SK-N-SH (cell line): ENCODE data around the gene DTNBP1. TPM values are rescaled to one million over a fixed set of nuclear protein-coding genes. Genes with fewer than 3 reads are reported as not detected.

Experiments used
- CTCF ChIA-PET: fragments of 300-600, 350-600 bp; formaldehyde crosslinking; extraction: SDS; loops from one replicate; lab custom pipeline; 2021; lab: Yijun Ruan, JAX
- POLR2A ChIA-PET: fragments of 350-600 bp; sonication (Branson Sonifier 250); formaldehyde crosslinking; extraction: SDS; loops from one replicate; lab custom pipeline; 2020; ENCODE audit warnings: antibody characterized with exemption, inconsistent platforms; lab: Yijun Ruan, JAX
- DNase-seq: peaks from one replicate; pipeline ENCODE4 v3.0.0; 2012
- H2AFZ ChIP-seq: fragments of 200-600 bp; sonication (generic); 2 replicates; pipeline ENCODE4 v1.8.1; 2016; ENCODE audit warnings: antibody characterized with exemption, mild to moderate bottlenecking, low read depth
- H3F3A ChIP-seq: fragments of 200-600 bp; sonication (generic); replicated peaks from 2 replicates; pipeline ENCODE3; 2016; ENCODE audit warnings: antibody characterized with exemption, mild to moderate bottlenecking; ENCODE audit not compliant: insufficient read depth
- H3K27ac ChIP-seq, 2 experiments: fragments of 200-500 bp in 1 of 2; fragments of 200-600 bp in 1 of 2; sonication (Bioruptor generic) in 1 of 2; sonication (generic), shearing (Covaris generic) in 1 of 2; 2 replicates each; pipeline versions ENCODE4 v1.5.1 to v1.6.1; 2014 to 2016; ENCODE audit warnings: low read depth in 2 of 2, inconsistent platforms in 1 of 2, low read length in 1 of 2, mild to moderate bottlenecking in 1 of 2, mixed read lengths in 1 of 2
- H3K27me3 ChIP-seq: fragments of 200-600 bp; sonication (generic), shearing (Covaris generic); 2 replicates; pipeline ENCODE4 v1.6.1; 2016; ENCODE audit warnings: mixed run types; ENCODE audit not compliant: insufficient read depth
- H3K36me3 ChIP-seq, 2 experiments: fragments of 200-500 bp in 1 of 2; fragments of 200-600 bp in 1 of 2; sonication (Bioruptor generic) in 1 of 2; sonication (generic) in 1 of 2; replicated peaks in 1 of 2; 2 replicates each; pipeline versions ENCODE3 to v1.5.1; 2014 to 2016; ENCODE audit warnings: low read length in 1 of 2, mild to moderate bottlenecking in 1 of 2; ENCODE audit not compliant: insufficient read depth in 2 of 2, control insufficient read depth in 1 of 2
- H3K4me1 ChIP-seq, 2 experiments: fragments of 200-500 bp in 1 of 2; fragments of 200-600 bp in 1 of 2; sonication (Bioruptor generic) in 1 of 2; sonication (generic), shearing (Covaris generic) in 1 of 2; 2 replicates each; pipeline versions ENCODE4 v1.5.1 to v1.6.1; 2014 to 2016; ENCODE audit warnings: low read depth in 1 of 2, low read length in 1 of 2, mixed run types in 1 of 2; ENCODE audit not compliant: insufficient read depth in 2 of 2, control insufficient read depth in 1 of 2
- H3K4me2 ChIP-seq: fragments of 200-600 bp; sonication (generic), shearing (Covaris generic); 2 replicates; pipeline ENCODE4 v1.6.1; 2017; ENCODE audit warnings: mixed run types
- H3K4me3 ChIP-seq, 2 experiments: fragments of 200-500 bp in 1 of 2; fragments of 200-600 bp in 1 of 2; sonication (Bioruptor generic) in 1 of 2; sonication (generic), shearing (Covaris generic) in 1 of 2; 2 replicates each; pipeline versions ENCODE4 v1.5.1 to v1.8.1; 2014 to 2016; ENCODE audit warnings: low read depth in 2 of 2, inconsistent platforms in 1 of 2, low read length in 1 of 2, mild to moderate bottlenecking in 1 of 2, mixed read lengths in 1 of 2, moderate library complexity in 1 of 2
- H3K79me2 ChIP-seq: fragments of 200-600 bp; sonication (generic); 2 replicates; pipeline ENCODE4 v1.8.1; 2017; ENCODE audit warnings: mild to moderate bottlenecking; ENCODE audit not compliant: insufficient read depth
- H3K9ac ChIP-seq: fragments of 200-600 bp; sonication (generic); 2 replicates; pipeline ENCODE4 v1.6.1; 2017; ENCODE audit warnings: mixed run types
- H3K9me2 ChIP-seq: fragments of 200-600 bp; sonication (generic); 2 replicates; pipeline ENCODE4 v1.6.1; 2017; ENCODE audit warnings: mixed run types
- H3K9me3 ChIP-seq: fragments of 200-600 bp; sonication (generic); 2 replicates; pipeline ENCODE4 v1.6.1; 2017; ENCODE audit warnings: mixed run types, mild to moderate bottlenecking, moderate library complexity
- H4K20me1 ChIP-seq: fragments of 200-600 bp; sonication (generic); 2 replicates; pipeline ENCODE4 v1.6.1; 2017; ENCODE audit warnings: mild to moderate bottlenecking, mixed run types; ENCODE audit not compliant: insufficient read depth
- CHD2 ChIP-seq: fragments of 150-350 bp; IDR thresholded peaks from 2 replicates; pipeline ENCODE4 v1.6.1; 2018; ENCODE audit warnings: low read length; ENCODE audit not compliant: partially characterized antibody
- CTCF ChIP-seq: fragments of 200-600 bp; sonication (generic); IDR thresholded peaks from 2 replicates; pipeline ENCODE4 v1.6.1; 2017; ENCODE audit warnings: antibody characterized with exemption, mild to moderate bottlenecking, moderate library complexity
- ELF1 ChIP-seq: IDR thresholded peaks from 2 replicates; pipeline ENCODE4 v1.4.0; 2012
- EP300 ChIP-seq, 2 experiments: IDR thresholded peaks; 2 replicates each; pipeline versions ENCODE4 v1.4.0 to v1.6.1; 2012; ENCODE audit warnings: borderline replicate concordance in 1 of 2, low read depth in 1 of 2, low read length in 1 of 2
- FOXJ3 ChIP-seq: sonication (generic); formaldehyde crosslinking; IDR thresholded peaks from 2 replicates; pipeline ENCODE4 v1.5.1; 2020; ENCODE audit warnings: mild to moderate bottlenecking, missing genetic modification reagents
- GABPA ChIP-seq: IDR thresholded peaks from 2 replicates; pipeline ENCODE4 v1.4.0; 2012; ENCODE audit warnings: low read depth, mild to moderate bottlenecking
- GATA2 ChIP-seq: sonication (generic); formaldehyde crosslinking; IDR thresholded peaks from 2 replicates; pipeline ENCODE4 v1.5.0; 2020; ENCODE audit warnings: mild to moderate bottlenecking, missing genetic modification reagents
- IRF3 ChIP-seq: fragments of 150-350 bp; IDR thresholded peaks from 2 replicates; pipeline ENCODE4 v1.6.1; 2016; ENCODE audit warnings: mild to moderate bottlenecking, low read depth, low read length
- JUND ChIP-seq: IDR thresholded peaks from 2 replicates; pipeline ENCODE4 v1.4.0; 2012
- NRF1 ChIP-seq: IDR thresholded peaks from 2 replicates; pipeline ENCODE4 v1.6.1; 2012; ENCODE audit warnings: low read depth, mild to moderate bottlenecking, low read length
- PBX3 ChIP-seq: IDR thresholded peaks from 2 replicates; pipeline ENCODE4; 2012
- RCOR1 ChIP-seq: fragments of 150-350 bp; IDR thresholded peaks from 2 replicates; pipeline ENCODE4 v1.6.1; 2017; ENCODE audit warnings: antibody characterized with exemption, low read length
- REST ChIP-seq: IDR thresholded peaks from 2 replicates; pipeline ENCODE4 v1.6.1; 2012; ENCODE audit warnings: mild to moderate bottlenecking, low read depth, low read length, moderate library complexity
- SIN3A ChIP-seq: IDR thresholded peaks from 2 replicates; pipeline ENCODE4 v1.6.1; 2012; ENCODE audit warnings: low read depth, mild to moderate bottlenecking, low read length, moderate library complexity, borderline replicate concordance
- TCF12 ChIP-seq: IDR thresholded peaks from 2 replicates; pipeline ENCODE4 v1.4.0; 2012
- USF2 ChIP-seq: fragments of 150-350 bp; IDR thresholded peaks from 2 replicates; pipeline ENCODE4 v1.6.1; 2017; ENCODE audit warnings: antibody characterized with exemption, low read length, low read depth, borderline replicate concordance
- WGBS: methylation state at CpG from one replicate; pipeline ENCODE4 v1.1.6; 2017; ENCODE audit warnings: low lambda C conversion rate; 5-methylcytosine and 5-hydroxymethylcytosine counted together
- polyA plus RNA-seq, 3 experiments: library from polyadenylated mRNA; depleted of rRNA; stranded (reverse); fragments of >200 nt; gene quantifications; 2 replicates each; pipeline ENCODE4 v1.2.3, GENCODE V29; 2012

Gene DTNBP1
- polyA plus RNA-seq, 1 of the 3 experiments (the other 2 are of a cell fraction), result 19.7 TPM

GRCh38 chr6:15569035-15569995 lies 93.5 kb downstream of the DTNBP1 start:
- WGBS, result 92% methylated on average over 17 of the region's 17 CpGs
- Histone ChIP-seq H3K27ac (no peak overlapping the region), H3K36me3 (peaks cover 0 to 3% of the 10 kb centered on the region in 2 experiments), H3K9me2 (no peaks in the 10 kb centered on the region), H2AFZ (no peak overlapping the region), H3K4me2 (no peak overlapping the region), H3K4me3 (no peak overlapping the region), H3K4me1 (no peaks in the 10 kb centered on the region), H3K79me2 (no peaks in the 10 kb centered on the region), H3F3A (no peaks in the 10 kb centered on the region), H3K9ac (no peak overlapping the region), H3K27me3 (no peaks in the 10 kb centered on the region), H4K20me1 (no peaks in the 10 kb centered on the region), H3K9me3 (no peaks in the 10 kb centered on the region)
- POLR2A ChIA-PET, result no interaction called here
- TF ChIP-seq REST, result no peak
- TF ChIP-seq GATA2 (CRISPR knock-in tag), result no peak
- TF ChIP-seq FOXJ3 (CRISPR knock-in tag), result no peak
- TF ChIP-seq EP300 (IDR thresholded peaks at IDR 0.05; ENCODE audit: borderline replicate concordance in 1 of 2, low read depth in 1 of 2, low read length in 1 of 2), result no peak
- no peak for TF ChIP-seq IRF3
- no peak for TF ChIP-seq CHD2
- DNase-seq, result no peak
- CTCF ChIA-PET, result no interaction called here

GRCh38 chr6:15562977-15563376 lies 99.9 kb downstream of the DTNBP1 start:
- CTCF ChIA-PET, result no interaction called here
- Histone ChIP-seq H3K4me3 (no peak overlapping the region), H3K79me2 (no peaks in the 10 kb centered on the region)
- no peak for TF ChIP-seq SIN3A
- no peak for TF ChIP-seq CHD2
- TF ChIP-seq JUND, result no peak
- no peak for TF ChIP-seq GABPA
- TF ChIP-seq IRF3, result no peak
- TF ChIP-seq TCF12, result no peak
- TF ChIP-seq NRF1, result no peak
- no peak for TF ChIP-seq CTCF
- TF ChIP-seq USF2, result no peak
- TF ChIP-seq ELF1, result no peak
- no peak for TF ChIP-seq RCOR1
- TF ChIP-seq PBX3, result no peak
- TF ChIP-seq, all 33 proteins: peak for 0
- no peaks in the 10 kb centered on the region for H3F3A ChIP-seq
- H3K4me2 ChIP-seq, result no peak overlapping the region
- H4K20me1 ChIP-seq, result no peaks in the 10 kb centered on the region
- H3K27me3 ChIP-seq, result no peaks in the 10 kb centered on the region
- POLR2A ChIA-PET, result no interaction called here
- H3K9me3 ChIP-seq, result no peaks in the 10 kb centered on the region
- DNase-seq, result no peak
- H2AFZ ChIP-seq, result no peak overlapping the region
- H3K9ac ChIP-seq, result no peak overlapping the region
- H3K27ac ChIP-seq, result no peak overlapping the region
- no peaks in the 10 kb centered on the region for H3K4me1 ChIP-seq
- no peaks in the 10 kb centered on the region for H3K36me3 ChIP-seq
- 52% methylated on average over 1 of the region's 1 CpG for WGBS
- no peaks in the 10 kb centered on the region for H3K9me2 ChIP-seq
